H1 (cell line): ENCODE measurements around the gene CRBN. TPM values are rescaled to one million over a fixed set of nuclear protein-coding genes. Genes with fewer than 3 reads are reported as not detected.

Experiments
- CTCF ChIA-PET: fragments of 300-600 bp; sonication (Branson Sonifier 250); formaldehyde crosslinking; loops from one replicate; lab custom pipeline; 2021; ENCODE audit not compliant: partially characterized antibody; lab: Charles Lee
- POLR2A ChIA-PET: fragments of 300-600 bp; sonication (Branson Sonifier 250); formaldehyde crosslinking; loops from one replicate; lab custom pipeline; 2021; ENCODE audit warnings: inconsistent platforms; ENCODE audit not compliant: partially characterized antibody; lab: Charles Lee
- DNase-seq, 2 experiments: peaks; one replicate each; pipeline versions ENCODE4 v3.0.0 to v3.0.0-alpha.2; 2010 to 2022; ENCODE audit warnings: low spot score in 2 of 2, low read depth in 1 of 2, mixed read lengths in 1 of 2
- FAIRE-seq: peaks from 2 replicates; lab custom pipeline; 2011; peaks lifted over from hg19 to GRCh38; lab: Jason Lieb, UNC
- H2AFZ ChIP-seq: 2 replicates; pipeline ENCODE4 v1.8.1; 2012; ENCODE audit warnings: low read length, inconsistent platforms
- H2AK5ac ChIP-seq: 2 replicates; pipeline ENCODE4 v1.6.1; 2013; ENCODE audit warnings: low read depth, low read length
- H2BK120ac ChIP-seq: replicated peaks from 2 replicates; pipeline ENCODE3; 2013; ENCODE audit warnings: low read depth, low read length, inconsistent platforms
- H2BK12ac ChIP-seq: 2 replicates; pipeline ENCODE4 v1.6.1; 2013; ENCODE audit warnings: low read depth, low read length
- H2BK15ac ChIP-seq: 2 replicates; pipeline ENCODE4 v1.6.1; 2013; ENCODE audit warnings: low read length
- H2BK20ac ChIP-seq: 2 replicates; pipeline ENCODE4 v1.6.1; 2013; ENCODE audit warnings: low read length
- H2BK5ac ChIP-seq: 2 replicates; pipeline ENCODE4 v1.6.1; 2013; ENCODE audit warnings: low read depth, low read length
- H3K14ac ChIP-seq: 2 replicates; pipeline ENCODE4 v1.6.1; 2013; ENCODE audit warnings: inconsistent platforms; ENCODE audit not compliant: insufficient read length
- H3K18ac ChIP-seq: 2 replicates; pipeline ENCODE4 v1.6.1; 2013; ENCODE audit warnings: low read length; ENCODE audit errors: extremely low read depth
- H3K23ac ChIP-seq: 2 replicates; pipeline ENCODE4 v1.6.1; 2013; ENCODE audit warnings: inconsistent platforms; ENCODE audit not compliant: insufficient read length
- H3K23me2 ChIP-seq: 2 replicates; pipeline ENCODE4 v1.6.1; 2013; ENCODE audit warnings: low read depth, low read length
- H3K27ac ChIP-seq: 2 replicates; pipeline ENCODE4 v1.6.1; 2011; ENCODE audit warnings: low read depth, low read length, inconsistent platforms
- H3K27me3 ChIP-seq, 4 experiments: replicated peaks in 1 of 4; 1 replicate in 1 of 4; 2 replicates in 3 of 4; pipeline versions ENCODE4 v1.6.1 to v1.8.1; 2011 to 2013; ENCODE audit warnings: low read length in 3 of 4, mild to moderate bottlenecking in 3 of 4, inconsistent platforms in 2 of 4, mixed read lengths in 2 of 4, moderate library complexity in 1 of 4; ENCODE audit not compliant: control insufficient read depth in 3 of 4, insufficient read depth in 3 of 4; ENCODE audit errors: extremely low read depth in 1 of 4
- H3K36me3 ChIP-seq, 4 experiments: 2 replicates each; pipeline versions ENCODE4 v1.6.1 to v1.8.1; 2011 to 2013; ENCODE audit warnings: mild to moderate bottlenecking in 4 of 4, low read length in 3 of 4, moderate library complexity in 2 of 4, control low read depth in 1 of 4, inconsistent platforms in 1 of 4; ENCODE audit not compliant: insufficient read depth in 4 of 4, control insufficient read depth in 2 of 4
- H3K4ac ChIP-seq: replicated peaks from 2 replicates; pipeline ENCODE3; 2013; ENCODE audit warnings: low read length, low read depth, mixed read lengths, inconsistent platforms; ENCODE audit not compliant: insufficient read length
- H3K4me1 ChIP-seq, 4 experiments: replicated peaks in 1 of 4; 1 replicate in 1 of 4; 2 replicates in 3 of 4; pipeline versions ENCODE4 v1.6.1 to v1.8.1; 2011 to 2013; ENCODE audit warnings: low read length in 3 of 4, inconsistent platforms in 2 of 4, mixed read lengths in 1 of 4; ENCODE audit not compliant: insufficient read depth in 4 of 4, control insufficient read depth in 3 of 4
- H3K4me2 ChIP-seq, 2 experiments: 2 replicates each; pipeline versions ENCODE4 v1.6.1 to v1.8.1; 2011 to 2013; ENCODE audit warnings: low read depth in 2 of 2, low read length in 2 of 2, control low read depth in 1 of 2, inconsistent platforms in 1 of 2, mild to moderate bottlenecking in 1 of 2; ENCODE audit not compliant: insufficient read depth in 1 of 2
- H3K4me3 ChIP-seq, 4 experiments: fragments of 200-600, 300-600 bp in 1 of 4; sonication (generic), shearing (Covaris generic), sonication (Bioruptor Twin) in 1 of 4; 2 replicates each; pipeline versions ENCODE4 v1.5.1 to v1.8.1; 2011 to 2016; ENCODE audit warnings: low read length in 4 of 4, low read depth in 3 of 4, control low read depth in 2 of 4, inconsistent platforms in 2 of 4, mild to moderate bottlenecking in 2 of 4, mixed read lengths in 1 of 4, moderate library complexity in 1 of 4; ENCODE audit not compliant: insufficient read depth in 2 of 4; ENCODE audit errors: extremely low read depth in 1 of 4
- H3K56ac ChIP-seq: replicated peaks from 2 replicates; pipeline ENCODE3; 2013; ENCODE audit warnings: low read depth, mild to moderate bottlenecking, mixed read lengths, low read length, inconsistent platforms; ENCODE audit not compliant: insufficient read length
- H3K79me1 ChIP-seq: 2 replicates; pipeline ENCODE4 v1.6.1; 2013; ENCODE audit warnings: low read depth, low read length, control low read depth
- H3K79me2 ChIP-seq, 2 experiments: 2 replicates each; pipeline versions ENCODE4 v1.6.1 to v1.8.1; 2012 to 2013; ENCODE audit warnings: low read length in 2 of 2, mild to moderate bottlenecking in 2 of 2, inconsistent platforms in 1 of 2; ENCODE audit not compliant: insufficient read depth in 2 of 2, control insufficient read depth in 1 of 2
- H3K9ac ChIP-seq, 4 experiments: replicated peaks in 1 of 4; 1 replicate in 1 of 4; 2 replicates in 3 of 4; pipeline versions ENCODE4 v1.6.1 to v1.8.1; 2011 to 2013; ENCODE audit warnings: low read depth in 3 of 4, low read length in 3 of 4, control low read depth in 2 of 4, mild to moderate bottlenecking in 2 of 4, moderate library complexity in 2 of 4, inconsistent platforms in 1 of 4; ENCODE audit errors: extremely low read depth in 1 of 4
- H3K9me3 ChIP-seq, 2 experiments: 2 replicates each; pipeline versions ENCODE4 v1.6.1 to v1.8.1; 2012 to 2013; ENCODE audit warnings: mild to moderate bottlenecking in 2 of 2, moderate library complexity in 2 of 2, control low read depth in 1 of 2, inconsistent platforms in 1 of 2, low read depth in 1 of 2, low read length in 1 of 2, mixed read lengths in 1 of 2; ENCODE audit not compliant: insufficient read depth in 2 of 2
- H4K20me1 ChIP-seq, 2 experiments: replicated peaks in 1 of 2; 2 replicates each; pipeline versions ENCODE3 to v1.8.1; 2011 to 2013; ENCODE audit warnings: inconsistent platforms in 2 of 2, low read length in 2 of 2, mild to moderate bottlenecking in 1 of 2; ENCODE audit not compliant: insufficient read depth in 2 of 2, control insufficient read depth in 1 of 2
- H4K5ac ChIP-seq: 2 replicates; pipeline ENCODE4 v1.6.1; 2013; ENCODE audit warnings: low read length, low read depth, mixed read lengths, inconsistent platforms; ENCODE audit not compliant: insufficient read length
- H4K8ac ChIP-seq: 2 replicates; pipeline ENCODE4 v1.8.0; 2013; ENCODE audit warnings: mild to moderate bottlenecking, moderate library complexity, low read length, inconsistent platforms; ENCODE audit not compliant: insufficient read depth; ENCODE audit errors: extremely low read depth
- H4K91ac ChIP-seq: replicated peaks from 2 replicates; pipeline ENCODE3; 2013; ENCODE audit warnings: low read length, mixed read lengths, inconsistent platforms; ENCODE audit not compliant: insufficient read length
- TAF1 ChIP-seq: IDR thresholded peaks from 2 replicates; pipeline ENCODE4 v1.6.1; 2011; ENCODE audit warnings: mild to moderate bottlenecking, low read depth, low read length
- WGBS, 2 experiments: shearing (Covaris generic) in 1 of 2; methylation state at CpG; one replicate each; pipeline versions ENCODE4 v1.1.6 to v1.1.7; 2013 to 2015; ENCODE audit warnings: low lambda C conversion rate in 2 of 2, mixed read lengths in 2 of 2, inconsistent platforms in 1 of 2, low coverage in 1 of 2, missing lambda C conversion rate in 1 of 2; ENCODE audit not compliant: insufficient replicate concordance in 2 of 2, insufficient coverage in 1 of 2, insufficient read length in 1 of 2; ENCODE audit errors: extremely low coverage in 1 of 2, missing lambda C conversion rate in 1 of 2; 5-methylcytosine and 5-hydroxymethylcytosine counted together
- polyA plus RNA-seq, 7 experiments: library from polyadenylated mRNA; depleted of rRNA in 3 of 7; stranded (reverse) in 5 of 7; unstranded in 2 of 7; fragments of >200 nt in 5 of 7; fragments of 200-250 nt in 2 of 7; gene quantifications; 1 replicate in 5 of 7; 2 replicates in 1 of 7; 4 replicates in 1 of 7; pipeline versions ENCODE4 v1.2.1 to v1.2.3, GENCODE V29; 2011 to 2013; ENCODE audit warnings: missing spikeins in 2 of 7, mixed read lengths in 2 of 7
- total RNA-seq: library from RNA; stranded (reverse); fragmentation: NEBNext Ultra II Directional; extraction: Animal tissue kit (Norgen Biotek cat#: 25700); gene quantifications from 2 replicates; pipeline ENCODE4 v1.2.1, GENCODE V29; 2021

Gene CRBN
- total and polyA plus RNA-seq, 2 of the 8 experiments (the other 6 are each of a cell fraction or from before 2014, with no cell fraction given): 13.4 to 30.3 TPM

GRCh38 chr3:3110749-3111361 lies 68.6 kb downstream of the CRBN start:
- Histone ChIP-seq H4K20me1 (no peaks in the 10 kb centered on the region), H3K56ac (no peak overlapping the region), H3K9ac (no peak overlapping the region; a peak in 2 of 7 replicates), H4K91ac (no peak overlapping the region), H3K36me3 (no peaks in the 10 kb centered on the region), H3K79me1 (no peaks in the 10 kb centered on the region), H2BK5ac (no peak overlapping the region), H3K27ac (peak overlapping the region; percentile 18; the same call in 1 of the 2 replicates), H3K79me2 (no peaks in the 10 kb centered on the region), H2BK120ac (no peak overlapping the region), H3K23me2 (no peaks in the 10 kb centered on the region), H3K14ac (no peak overlapping the region), H2BK12ac (no peak overlapping the region; the same call in 1 of the 2 replicates), H4K8ac (no peak overlapping the region), H3K4me1 (peaks cover 0 to 6% (median 6%) of the 10 kb centered on the region in 4 experiments; a peak in 5 of 7 replicates), H4K5ac (no peak overlapping the region), H2AK5ac (no peak overlapping the region), H2BK20ac (no peak overlapping the region), H3K4me2 (peak overlapping the region in 1 of 2 experiments; percentile 52; a peak in 2 of 4 replicates), H2BK15ac (no peak overlapping the region), H3K4me3 (no peak overlapping the region), H3K23ac (no peak overlapping the region), H2AFZ (peak overlapping the region; percentile 55), H3K27me3 (no peaks in the 10 kb centered on the region), H3K9me3 (no peaks in the 10 kb centered on the region), H3K18ac (no peak overlapping the region), H3K4ac (no peak overlapping the region)
- WGBS, 2 experiments: 69% methylated on average over 7 of the region's 7 CpGs; no CpG with 5 or more reads in 1 of the 2 experiments
- no peak for TF ChIP-seq TAF1
- ChIA-PET CTCF (interaction anchor here (0.6 to 1.1 kb wide), 3 partner anchors 16 to 80 kb away, joined by 3 read pairs; no protein-coding TSS in a partner anchor), POLR2A (no interaction called here)
- FAIRE-seq: no peak
- DNase-seq: no peak
